H1 (cell line): ENCODE measurements around the gene GABRA4. TPM values are rescaled to one million over a fixed set of nuclear protein-coding genes. Genes with fewer than 3 reads are reported as not detected.

Source experiments
- CTCF ChIA-PET: fragments of 300-600 bp; sonication (Branson Sonifier 250); formaldehyde crosslinking; loops from one replicate; lab custom pipeline; 2021; ENCODE audit not compliant: partially characterized antibody; lab: Charles Lee
- POLR2A ChIA-PET: fragments of 300-600 bp; sonication (Branson Sonifier 250); formaldehyde crosslinking; loops from one replicate; lab custom pipeline; 2021; ENCODE audit warnings: inconsistent platforms; ENCODE audit not compliant: partially characterized antibody; lab: Charles Lee
- DNase-seq, 2 experiments: peaks; one replicate each; pipeline versions ENCODE4 v3.0.0 to v3.0.0-alpha.2; 2010 to 2022; ENCODE audit warnings: low spot score in 2 of 2, low read depth in 1 of 2, mixed read lengths in 1 of 2
- FAIRE-seq: peaks from 2 replicates; lab custom pipeline; 2011; peaks lifted over from hg19 to GRCh38; lab: Jason Lieb, UNC
- H2AFZ ChIP-seq: 2 replicates; pipeline ENCODE4 v1.8.1; 2012; ENCODE audit warnings: low read length, inconsistent platforms
- H2AK5ac ChIP-seq: 2 replicates; pipeline ENCODE4 v1.6.1; 2013; ENCODE audit warnings: low read depth, low read length
- H2BK120ac ChIP-seq: replicated peaks from 2 replicates; pipeline ENCODE3; 2013; ENCODE audit warnings: low read depth, low read length, inconsistent platforms
- H2BK12ac ChIP-seq: 2 replicates; pipeline ENCODE4 v1.6.1; 2013; ENCODE audit warnings: low read depth, low read length
- H2BK15ac ChIP-seq: 2 replicates; pipeline ENCODE4 v1.6.1; 2013; ENCODE audit warnings: low read length
- H2BK20ac ChIP-seq: 2 replicates; pipeline ENCODE4 v1.6.1; 2013; ENCODE audit warnings: low read length
- H2BK5ac ChIP-seq: 2 replicates; pipeline ENCODE4 v1.6.1; 2013; ENCODE audit warnings: low read depth, low read length
- H3K14ac ChIP-seq: 2 replicates; pipeline ENCODE4 v1.6.1; 2013; ENCODE audit warnings: inconsistent platforms; ENCODE audit not compliant: insufficient read length
- H3K18ac ChIP-seq: 2 replicates; pipeline ENCODE4 v1.6.1; 2013; ENCODE audit warnings: low read length; ENCODE audit errors: extremely low read depth
- H3K23ac ChIP-seq: 2 replicates; pipeline ENCODE4 v1.6.1; 2013; ENCODE audit warnings: inconsistent platforms; ENCODE audit not compliant: insufficient read length
- H3K23me2 ChIP-seq: 2 replicates; pipeline ENCODE4 v1.6.1; 2013; ENCODE audit warnings: low read depth, low read length
- H3K27ac ChIP-seq: 2 replicates; pipeline ENCODE4 v1.6.1; 2011; ENCODE audit warnings: low read depth, low read length, inconsistent platforms
- H3K27me3 ChIP-seq, 4 experiments: replicated peaks in 1 of 4; 1 replicate in 1 of 4; 2 replicates in 3 of 4; pipeline versions ENCODE4 v1.6.1 to v1.8.1; 2011 to 2013; ENCODE audit warnings: low read length in 3 of 4, mild to moderate bottlenecking in 3 of 4, inconsistent platforms in 2 of 4, mixed read lengths in 2 of 4, moderate library complexity in 1 of 4; ENCODE audit not compliant: control insufficient read depth in 3 of 4, insufficient read depth in 3 of 4; ENCODE audit errors: extremely low read depth in 1 of 4
- H3K36me3 ChIP-seq, 4 experiments: 2 replicates each; pipeline versions ENCODE4 v1.6.1 to v1.8.1; 2011 to 2013; ENCODE audit warnings: mild to moderate bottlenecking in 4 of 4, low read length in 3 of 4, moderate library complexity in 2 of 4, control low read depth in 1 of 4, inconsistent platforms in 1 of 4; ENCODE audit not compliant: insufficient read depth in 4 of 4, control insufficient read depth in 2 of 4
- H3K4ac ChIP-seq: replicated peaks from 2 replicates; pipeline ENCODE3; 2013; ENCODE audit warnings: low read length, low read depth, mixed read lengths, inconsistent platforms; ENCODE audit not compliant: insufficient read length
- H3K4me1 ChIP-seq, 4 experiments: replicated peaks in 1 of 4; 1 replicate in 1 of 4; 2 replicates in 3 of 4; pipeline versions ENCODE4 v1.6.1 to v1.8.1; 2011 to 2013; ENCODE audit warnings: low read length in 3 of 4, inconsistent platforms in 2 of 4, mixed read lengths in 1 of 4; ENCODE audit not compliant: insufficient read depth in 4 of 4, control insufficient read depth in 3 of 4
- H3K4me2 ChIP-seq, 2 experiments: 2 replicates each; pipeline versions ENCODE4 v1.6.1 to v1.8.1; 2011 to 2013; ENCODE audit warnings: low read depth in 2 of 2, low read length in 2 of 2, control low read depth in 1 of 2, inconsistent platforms in 1 of 2, mild to moderate bottlenecking in 1 of 2; ENCODE audit not compliant: insufficient read depth in 1 of 2
- H3K4me3 ChIP-seq, 4 experiments: fragments of 200-600, 300-600 bp in 1 of 4; sonication (generic), shearing (Covaris generic), sonication (Bioruptor Twin) in 1 of 4; 2 replicates each; pipeline versions ENCODE4 v1.5.1 to v1.8.1; 2011 to 2016; ENCODE audit warnings: low read length in 4 of 4, low read depth in 3 of 4, control low read depth in 2 of 4, inconsistent platforms in 2 of 4, mild to moderate bottlenecking in 2 of 4, mixed read lengths in 1 of 4, moderate library complexity in 1 of 4; ENCODE audit not compliant: insufficient read depth in 2 of 4; ENCODE audit errors: extremely low read depth in 1 of 4
- H3K56ac ChIP-seq: replicated peaks from 2 replicates; pipeline ENCODE3; 2013; ENCODE audit warnings: low read depth, mild to moderate bottlenecking, mixed read lengths, low read length, inconsistent platforms; ENCODE audit not compliant: insufficient read length
- H3K79me1 ChIP-seq: 2 replicates; pipeline ENCODE4 v1.6.1; 2013; ENCODE audit warnings: low read depth, low read length, control low read depth
- H3K79me2 ChIP-seq, 2 experiments: 2 replicates each; pipeline versions ENCODE4 v1.6.1 to v1.8.1; 2012 to 2013; ENCODE audit warnings: low read length in 2 of 2, mild to moderate bottlenecking in 2 of 2, inconsistent platforms in 1 of 2; ENCODE audit not compliant: insufficient read depth in 2 of 2, control insufficient read depth in 1 of 2
- H3K9ac ChIP-seq, 4 experiments: replicated peaks in 1 of 4; 1 replicate in 1 of 4; 2 replicates in 3 of 4; pipeline versions ENCODE4 v1.6.1 to v1.8.1; 2011 to 2013; ENCODE audit warnings: low read depth in 3 of 4, low read length in 3 of 4, control low read depth in 2 of 4, mild to moderate bottlenecking in 2 of 4, moderate library complexity in 2 of 4, inconsistent platforms in 1 of 4; ENCODE audit errors: extremely low read depth in 1 of 4
- H3K9me3 ChIP-seq, 2 experiments: 2 replicates each; pipeline versions ENCODE4 v1.6.1 to v1.8.1; 2012 to 2013; ENCODE audit warnings: mild to moderate bottlenecking in 2 of 2, moderate library complexity in 2 of 2, control low read depth in 1 of 2, inconsistent platforms in 1 of 2, low read depth in 1 of 2, low read length in 1 of 2, mixed read lengths in 1 of 2; ENCODE audit not compliant: insufficient read depth in 2 of 2
- H4K20me1 ChIP-seq, 2 experiments: replicated peaks in 1 of 2; 2 replicates each; pipeline versions ENCODE3 to v1.8.1; 2011 to 2013; ENCODE audit warnings: inconsistent platforms in 2 of 2, low read length in 2 of 2, mild to moderate bottlenecking in 1 of 2; ENCODE audit not compliant: insufficient read depth in 2 of 2, control insufficient read depth in 1 of 2
- H4K5ac ChIP-seq: 2 replicates; pipeline ENCODE4 v1.6.1; 2013; ENCODE audit warnings: low read length, low read depth, mixed read lengths, inconsistent platforms; ENCODE audit not compliant: insufficient read length
- H4K8ac ChIP-seq: 2 replicates; pipeline ENCODE4 v1.8.0; 2013; ENCODE audit warnings: mild to moderate bottlenecking, moderate library complexity, low read length, inconsistent platforms; ENCODE audit not compliant: insufficient read depth; ENCODE audit errors: extremely low read depth
- H4K91ac ChIP-seq: replicated peaks from 2 replicates; pipeline ENCODE3; 2013; ENCODE audit warnings: low read length, mixed read lengths, inconsistent platforms; ENCODE audit not compliant: insufficient read length
- ASH2L ChIP-seq: fragments of 200-600, 300-600 bp; sonication (generic); IDR thresholded peaks from one replicate; pipeline ENCODE4 v1.7.1; 2017; ENCODE audit warnings: low read length
- CEBPB ChIP-seq: IDR thresholded peaks from 2 replicates; pipeline ENCODE4 v1.6.1; 2012; ENCODE audit warnings: low read depth, low read length
- GTF2F1 ChIP-seq: IDR thresholded peaks from 2 replicates; pipeline ENCODE4 v1.6.1; 2012; ENCODE audit warnings: low read depth, low read length, improper control_type of control experiment, borderline replicate concordance
- KDM4A ChIP-seq: IDR thresholded peaks from one replicate; pipeline ENCODE4 v1.7.1; 2012; ENCODE audit warnings: low read depth, mild to moderate bottlenecking, moderate library complexity, low read length, inconsistent platforms; ENCODE audit not compliant: severe bottlenecking
- KDM5A ChIP-seq: fragments of 200-600 bp; IDR thresholded peaks from 2 replicates; pipeline ENCODE4 v1.7.1; 2012; ENCODE audit warnings: mild to moderate bottlenecking, low read length, inconsistent platforms, mixed read lengths
- MAFK ChIP-seq: IDR thresholded peaks from 2 replicates; pipeline ENCODE4 v1.6.1; 2012; ENCODE audit warnings: low read depth, mild to moderate bottlenecking, improper control_type of control experiment, low read length
- NRF1 ChIP-seq: IDR thresholded peaks from 2 replicates; pipeline ENCODE4 v1.6.1; 2011; ENCODE audit warnings: mild to moderate bottlenecking, low read depth, low read length, improper control_type of control experiment
- TAF1 ChIP-seq: IDR thresholded peaks from 2 replicates; pipeline ENCODE4 v1.6.1; 2011; ENCODE audit warnings: mild to moderate bottlenecking, low read depth, low read length
- TCF12 ChIP-seq: IDR thresholded peaks from 2 replicates; pipeline ENCODE4 v1.6.1; 2011; ENCODE audit warnings: low read depth, mild to moderate bottlenecking, low read length
- YY1 ChIP-seq: IDR thresholded peaks from 2 replicates; pipeline ENCODE4 v1.6.1; 2011; ENCODE audit warnings: low read depth, mild to moderate bottlenecking, low read length
- polyA plus RNA-seq, 7 experiments: library from polyadenylated mRNA; depleted of rRNA in 3 of 7; stranded (reverse) in 5 of 7; unstranded in 2 of 7; fragments of >200 nt in 5 of 7; fragments of 200-250 nt in 2 of 7; gene quantifications; 1 replicate in 5 of 7; 2 replicates in 1 of 7; 4 replicates in 1 of 7; pipeline versions ENCODE4 v1.2.1 to v1.2.3, GENCODE V29; 2011 to 2013; ENCODE audit warnings: missing spikeins in 2 of 7, mixed read lengths in 2 of 7
- total RNA-seq: library from RNA; stranded (reverse); fragmentation: NEBNext Ultra II Directional; extraction: Animal tissue kit (Norgen Biotek cat#: 25700); gene quantifications from 2 replicates; pipeline ENCODE4 v1.2.1, GENCODE V29; 2021

Gene GABRA4
- total and polyA plus RNA-seq, 2 of the 8 experiments (the other 6 are each of a cell fraction or from before 2014, with no cell fraction given) = 0.09 to 0.37 TPM

DNA sequence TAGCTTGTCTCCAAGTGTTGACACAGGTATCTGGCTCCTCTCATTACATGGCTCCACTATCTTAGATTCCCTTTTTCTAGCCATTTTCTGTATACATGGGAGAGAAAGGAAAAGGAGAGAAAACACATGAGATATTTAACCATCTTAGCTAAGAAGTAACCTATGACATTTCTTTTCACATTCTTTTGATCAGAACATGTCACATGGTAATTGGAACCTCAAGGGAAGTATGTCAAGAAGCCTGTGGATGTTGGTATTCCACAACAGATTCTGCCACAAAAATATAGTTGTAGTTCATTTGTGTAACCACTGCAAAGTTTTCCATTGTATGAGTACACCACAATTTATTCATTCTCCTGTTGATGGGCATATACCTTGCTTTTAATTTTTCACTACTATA, 19.3 kb upstream of the GABRA4 start:
- POLR2A ChIA-PET = no interaction called here

More for the DNA sequence above, 19.3 kb upstream of the GABRA4 start:
- Histone ChIP-seq H2BK5ac (no peak overlapping the region), H2AFZ (no peak overlapping the region), H3K79me1 (no peaks in the 10 kb centered on the region), H3K18ac (no peak overlapping the region), H2BK120ac (no peak overlapping the region), H3K27ac (no peak overlapping the region), H2BK20ac (no peak overlapping the region), H3K23ac (no peak overlapping the region), H3K36me3 (no peaks in the 10 kb centered on the region), H2BK15ac (no peak overlapping the region), H4K91ac (no peak overlapping the region), H2BK12ac (no peak overlapping the region), H3K4me2 (no peak overlapping the region), H3K4ac (no peak overlapping the region), H3K9ac (no peak overlapping the region), H3K4me3 (no peak overlapping the region), H3K23me2 (no peaks in the 10 kb centered on the region; the same call in 1 of the 2 replicates), H3K27me3 (no peaks in the 10 kb centered on the region), H4K8ac (no peak overlapping the region), H2AK5ac (no peak overlapping the region), H3K56ac (no peak overlapping the region), H3K14ac (no peak overlapping the region), H3K4me1 (no peaks in the 10 kb centered on the region), H3K79me2 (no peaks in the 10 kb centered on the region), H3K9me3 (no peaks in the 10 kb centered on the region), H4K20me1 (no peaks in the 10 kb centered on the region), H4K5ac (no peak overlapping the region)
- DNase-seq (no peak), FAIRE-seq (no peak)
- TF ChIP-seq CEBPB (no peak), TCF12 (no peak), ASH2L (no peak), NRF1 (no peak), GTF2F1 (no peak), TAF1 (no peak), KDM5A (no peak), KDM4A (no peak), YY1 (no peak), MAFK (no peak)
- CTCF ChIA-PET = no interaction called here
